Measurements from ENCODE around the gene TNFRSF13B.

DNA sequence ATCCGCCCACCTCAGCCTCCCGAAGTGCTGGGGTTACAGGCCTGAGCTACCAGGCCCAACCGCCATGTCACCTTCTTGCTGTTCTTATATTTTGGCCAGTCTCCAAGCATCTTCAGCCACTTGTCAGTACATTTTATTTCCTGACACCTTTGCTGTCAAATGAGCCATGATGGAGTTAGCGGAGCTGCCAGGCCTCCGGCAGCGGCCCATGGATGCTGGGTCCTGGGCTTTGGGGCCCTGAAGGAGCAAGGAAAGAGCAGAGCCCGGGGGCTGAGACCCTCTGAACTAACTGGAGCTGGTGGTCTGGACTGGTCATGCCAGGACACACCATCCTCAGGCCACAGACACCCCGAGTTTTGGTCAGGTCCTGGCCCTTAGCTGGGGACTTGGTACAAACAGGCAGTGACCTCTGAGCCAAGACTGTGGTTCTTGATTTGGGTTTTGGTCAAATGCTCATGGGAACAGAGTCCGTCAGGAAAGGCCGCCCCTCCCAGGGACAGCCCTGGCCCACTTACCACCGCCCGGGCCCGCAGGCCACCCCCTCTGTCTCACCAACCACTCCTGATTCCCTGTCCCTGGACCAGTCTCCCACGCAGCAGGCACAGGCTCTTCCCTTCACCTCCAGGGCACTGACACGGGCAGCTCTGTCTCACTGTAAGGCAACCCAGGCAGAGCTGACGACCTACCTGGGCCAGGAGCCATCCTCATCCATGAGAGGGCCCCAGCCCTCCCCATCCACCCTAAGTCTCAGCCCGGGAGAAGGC is 42.0 kb downstream of the TNFRSF13B start:
- TF ChIP-seq, protein P1, sequence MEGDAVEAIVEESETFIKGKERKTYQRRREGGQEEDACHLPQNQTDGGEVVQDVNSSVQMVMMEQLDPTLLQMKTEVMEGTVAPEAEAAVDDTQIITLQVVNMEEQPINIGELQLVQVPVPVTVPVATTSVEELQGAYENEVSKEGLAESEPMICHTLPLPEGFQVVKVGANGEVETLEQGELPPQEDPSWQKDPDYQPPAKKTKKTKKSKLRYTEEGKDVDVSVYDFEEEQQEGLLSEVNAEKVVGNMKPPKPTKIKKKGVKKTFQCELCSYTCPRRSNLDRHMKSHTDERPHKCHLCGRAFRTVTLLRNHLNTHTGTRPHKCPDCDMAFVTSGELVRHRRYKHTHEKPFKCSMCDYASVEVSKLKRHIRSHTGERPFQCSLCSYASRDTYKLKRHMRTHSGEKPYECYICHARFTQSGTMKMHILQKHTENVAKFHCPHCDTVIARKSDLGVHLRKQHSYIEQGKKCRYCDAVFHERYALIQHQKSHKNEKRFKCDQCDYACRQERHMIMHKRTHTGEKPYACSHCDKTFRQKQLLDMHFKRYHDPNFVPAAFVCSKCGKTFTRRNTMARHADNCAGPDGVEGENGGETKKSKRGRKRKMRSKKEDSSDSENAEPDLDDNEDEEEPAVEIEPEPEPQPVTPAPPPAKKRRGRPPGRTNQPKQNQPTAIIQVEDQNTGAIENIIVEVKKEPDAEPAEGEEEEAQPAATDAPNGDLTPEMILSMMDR (IDR thresholded peaks at IDR 0.05; ENCODE audit: low read depth, low read length), result no peak
- no peak for TF ChIP-seq EZH2phosphoT487 (IDR thresholded peaks at IDR 0.05; ENCODE audit: low read depth)

All from OCI-LY3 (cell line).